Adrenal gland (tissue), 5 donors: Measurements from ENCODE around the gene CCNE1.

Experiments used
- POLR2A ChIP-seq, 2 donors: fragments of 450-650 bp; IDR thresholded peaks; one replicate each; pipeline ENCODE4 v1.6.1; 2017; ENCODE audit warnings: antibody characterized with exemption in 2 of 2, mild to moderate bottlenecking in 2 of 2, moderate library complexity in 1 of 2
- TF ChIP-seq, protein P1 (sequence below), 6 experiments: fragments of 450-650 bp in 4 of 6; fragments of 200-600 bp in 2 of 6; sonication (generic) in 1 of 6; IDR thresholded peaks; 1 replicate in 5 of 6; 2 replicates in 1 of 6; pipeline versions ENCODE4 v1.5.1 to v1.8.0; 2016 to 2021; ENCODE audit warnings: antibody characterized with exemption in 6 of 6, mild to moderate bottlenecking in 2 of 6, moderate library complexity in 1 of 6
- donor health status: DM: no; HTN: no; CAD: no.

GRCh38 chr19:29782260-29782580 is 29.6 kb upstream of the CCNE1 start:
- TF ChIP-seq, protein P1, sequence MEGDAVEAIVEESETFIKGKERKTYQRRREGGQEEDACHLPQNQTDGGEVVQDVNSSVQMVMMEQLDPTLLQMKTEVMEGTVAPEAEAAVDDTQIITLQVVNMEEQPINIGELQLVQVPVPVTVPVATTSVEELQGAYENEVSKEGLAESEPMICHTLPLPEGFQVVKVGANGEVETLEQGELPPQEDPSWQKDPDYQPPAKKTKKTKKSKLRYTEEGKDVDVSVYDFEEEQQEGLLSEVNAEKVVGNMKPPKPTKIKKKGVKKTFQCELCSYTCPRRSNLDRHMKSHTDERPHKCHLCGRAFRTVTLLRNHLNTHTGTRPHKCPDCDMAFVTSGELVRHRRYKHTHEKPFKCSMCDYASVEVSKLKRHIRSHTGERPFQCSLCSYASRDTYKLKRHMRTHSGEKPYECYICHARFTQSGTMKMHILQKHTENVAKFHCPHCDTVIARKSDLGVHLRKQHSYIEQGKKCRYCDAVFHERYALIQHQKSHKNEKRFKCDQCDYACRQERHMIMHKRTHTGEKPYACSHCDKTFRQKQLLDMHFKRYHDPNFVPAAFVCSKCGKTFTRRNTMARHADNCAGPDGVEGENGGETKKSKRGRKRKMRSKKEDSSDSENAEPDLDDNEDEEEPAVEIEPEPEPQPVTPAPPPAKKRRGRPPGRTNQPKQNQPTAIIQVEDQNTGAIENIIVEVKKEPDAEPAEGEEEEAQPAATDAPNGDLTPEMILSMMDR (IDR thresholded peaks at IDR 0.05), result no peak
- no peak for TF ChIP-seq POLR2A (IDR thresholded peaks at IDR 0.05)
